Erythroblast (primary cell): ENCODE measurements around the gene BCAT1.

Experiments
- GATA1 ChIP-seq: IDR thresholded peaks from 2 replicates; pipeline ENCODE4 v1.6.1; 2011; ENCODE audit warnings: low read depth, mild to moderate bottlenecking, control low read depth, low read length, moderate library complexity
- POLR2A ChIP-seq: IDR thresholded peaks from 2 replicates; pipeline ENCODE4 v1.6.1; 2011; ENCODE audit warnings: mild to moderate bottlenecking, low read length

DNA sequence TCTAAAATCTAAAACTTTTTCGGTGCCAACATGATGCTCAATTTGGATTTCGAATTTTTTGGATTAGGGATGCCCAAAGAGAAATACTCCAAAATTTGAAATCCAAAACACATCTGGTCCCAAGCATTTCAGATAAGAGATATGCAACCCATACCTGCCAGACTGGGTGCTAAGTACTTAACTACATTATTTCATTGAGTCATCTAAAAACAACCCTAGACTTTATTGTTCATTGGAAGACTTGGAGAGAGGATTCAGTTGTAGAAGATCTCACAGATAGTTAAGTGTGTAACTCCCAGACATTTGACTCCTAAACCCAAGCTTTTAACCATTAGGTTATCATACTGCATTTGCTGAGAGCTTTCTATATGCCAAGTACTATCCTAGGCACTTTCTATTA, 102.2 kb downstream of the BCAT1 start:
- TF ChIP-seq POLR2A (no peak), GATA1 (no peak)
